B cell (primary cell): ENCODE data around the gene LSM7. TPM values are rescaled to one million over a fixed set of nuclear protein-coding genes. Genes with fewer than 3 reads are reported as not detected.

Experiments used
- ATAC-seq: fragments of 200-7000 bp; cut with Tn5 transposase; one replicate; pipeline ENCODE4 v1.10.0; 2021; ENCODE audit warnings: low read depth, mild to moderate bottlenecking, moderate number of reproducible peaks, moderate library complexity
- CTCF ChIA-PET: fragments of 350-600 bp; sonication (Branson Sonifier 250); formaldehyde crosslinking; loops from one replicate; lab custom pipeline; 2021; ENCODE audit warnings: antibody characterized with exemption, inconsistent platforms; lab: Charles Lee
- POLR2A ChIA-PET: fragments of 350-600 bp; sonication (Branson Sonifier 250); formaldehyde crosslinking; loops from one replicate; lab custom pipeline; 2021; ENCODE audit warnings: antibody characterized with exemption; lab: Charles Lee
- DNase-seq: peaks from one replicate; pipeline ENCODE4 v3.0.0; 2013
- H2AFZ ChIP-seq: 2 replicates; pipeline ENCODE4 v1.6.1; 2012; ENCODE audit warnings: mild to moderate bottlenecking, low read depth, low read length; ENCODE audit not compliant: insufficient read depth, poor library complexity, severe bottlenecking
- H3K27ac ChIP-seq, 2 donors: 1 replicate in 1 of 2; 2 replicates in 1 of 2; pipeline ENCODE4 v1.5.1; 2012 to 2013; ENCODE audit warnings: low read length in 2 of 2, mild to moderate bottlenecking in 2 of 2, moderate library complexity in 1 of 2
- H3K27me3 ChIP-seq, 4 experiments: fragments of 200-600 bp in 1 of 4; sonication (generic) in 1 of 4; replicated peaks in 1 of 4; 1 replicate in 2 of 4; 2 replicates in 2 of 4; pipeline versions ENCODE4 v1.6.1 to v1.7.0; 2013 to 2016; ENCODE audit warnings: low read length in 3 of 4, mild to moderate bottlenecking in 2 of 4, mixed read lengths in 1 of 4, moderate library complexity in 1 of 4; ENCODE audit not compliant: insufficient read depth in 4 of 4, control insufficient read depth in 3 of 4; ENCODE audit errors: control extremely low read depth in 1 of 4
- H3K36me3 ChIP-seq, 2 experiments: replicated peaks in 1 of 2; 1 replicate in 1 of 2; 2 replicates in 1 of 2; pipeline versions ENCODE4 v1.6.1 to v1.7.1; 2013; ENCODE audit warnings: low read length in 1 of 2; ENCODE audit not compliant: insufficient read depth in 2 of 2, control insufficient read depth in 1 of 2; ENCODE audit errors: control extremely low read depth in 1 of 2, extremely low read depth in 1 of 2
- H3K4me1 ChIP-seq, 2 donors: fragments of 200-600 bp in 1 of 2; sonication (generic) in 1 of 2; 1 replicate in 1 of 2; 2 replicates in 1 of 2; pipeline versions ENCODE4 v1.5.1 to v1.6.1; 2013 to 2017; ENCODE audit warnings: low read length in 2 of 2; ENCODE audit not compliant: control insufficient read depth in 2 of 2, insufficient read depth in 2 of 2
- H3K4me2 ChIP-seq: replicated peaks from 2 replicates; pipeline ENCODE3; 2012; ENCODE audit warnings: mild to moderate bottlenecking, low read depth, low read length; ENCODE audit not compliant: poor library complexity, severe bottlenecking
- H3K4me3 ChIP-seq, 5 experiments: fragments of 200-600 bp in 1 of 5; sonication (generic) in 1 of 5; 1 replicate in 3 of 5; 2 replicates in 2 of 5; pipeline versions ENCODE4 v1.5.1 to v1.7.0; 2011 to 2016; ENCODE audit warnings: low read length in 4 of 5, mild to moderate bottlenecking in 4 of 5, low read depth in 2 of 5, control low read depth in 1 of 5, moderate library complexity in 1 of 5; ENCODE audit not compliant: insufficient read depth in 1 of 5; ENCODE audit errors: control extremely low read depth in 1 of 5, extremely low read depth in 1 of 5
- H3K79me2 ChIP-seq: fragments of 200-600 bp; sonication (generic); one replicate; pipeline ENCODE4 v1.6.0; 2016; ENCODE audit warnings: low read length; ENCODE audit not compliant: control insufficient read depth, insufficient read depth
- H3K9ac ChIP-seq: fragments of 200-600 bp; sonication (generic); 2 replicates; pipeline ENCODE4 v1.6.1; 2017; ENCODE audit warnings: mild to moderate bottlenecking, low read length, moderate library complexity
- H3K9me3 ChIP-seq, 3 donors: one replicate each; pipeline versions ENCODE4 v1.6.1 to v1.7.1; 2013; ENCODE audit warnings: low read length in 2 of 3; ENCODE audit not compliant: control insufficient read depth in 2 of 3, insufficient read depth in 1 of 3; ENCODE audit errors: control extremely low read depth in 1 of 3
- H4K20me1 ChIP-seq: 2 replicates; pipeline ENCODE4 v1.6.0; 2012; ENCODE audit warnings: mild to moderate bottlenecking, low read length; ENCODE audit not compliant: insufficient read depth, control insufficient read depth, poor library complexity, severe bottlenecking
- H3K27ac Mint-ChIP-seq: one replicate; pipeline ENCODE4 v1.8.0; 2021; ENCODE audit warnings: mixed read lengths
- H3K27me3 Mint-ChIP-seq: one replicate; pipeline ENCODE4 v1.8.0; 2021; ENCODE audit warnings: mixed read lengths
- H3K4me1 Mint-ChIP-seq: one replicate; pipeline ENCODE4 v1.8.0; 2021; ENCODE audit warnings: mixed read lengths
- H3K4me3 Mint-ChIP-seq: one replicate; pipeline ENCODE4 v1.8.0; 2021; ENCODE audit warnings: mixed read lengths
- H3K9me3 Mint-ChIP-seq: one replicate; pipeline ENCODE4 v1.8.0; 2022; ENCODE audit warnings: mixed read lengths; ENCODE audit not compliant: insufficient read depth
- EZH2 ChIP-seq: IDR thresholded peaks from 2 replicates; pipeline ENCODE4 v1.6.1; 2012; ENCODE audit warnings: borderline replicate concordance, low read depth, mild to moderate bottlenecking, moderate library complexity, low read length; ENCODE audit not compliant: insufficient read depth, poor library complexity, severe bottlenecking
- WGBS: methylation state at CpG from one replicate; pipeline ENCODE4 v1.1.5; 2013; ENCODE audit warnings: missing lambda C conversion rate; ENCODE audit not compliant: insufficient coverage; 5-methylcytosine and 5-hydroxymethylcytosine counted together
- intact Hi-C: fragments of 100-400 bp; cut with micrococcal nuclease; formaldehyde crosslinking; loops from one replicate; pipeline ENCODE4 v1.10.0; 2022
- polyA plus RNA-seq: library from polyadenylated mRNA; depleted of rRNA; stranded (reverse); fragments of >200 nt; gene quantifications from 2 replicates; pipeline ENCODE4 v1.2.3, GENCODE V29; 2012
- total RNA-seq, 2 donors: library from RNA; stranded (reverse); fragments of 120-200 nt in 1 of 2; gene quantifications; 1 replicate in 1 of 2; 2 replicates in 1 of 2; pipeline versions ENCODE4 v1.2.3 to v1.2.4, GENCODE V29; 2013 to 2022
- TF ChIP-seq, protein P1 (sequence below): fragments of 200-600 bp; IDR thresholded peaks from one replicate; pipeline ENCODE4 v1.8.0; 2022; ENCODE audit warnings: antibody characterized with exemption, mild to moderate bottlenecking

Gene LSM7
- total and polyA plus RNA-seq, 2 donors (not counting 1 experiment from before 2014, with no cell fraction given), result 201 to 820 TPM

DNA sequence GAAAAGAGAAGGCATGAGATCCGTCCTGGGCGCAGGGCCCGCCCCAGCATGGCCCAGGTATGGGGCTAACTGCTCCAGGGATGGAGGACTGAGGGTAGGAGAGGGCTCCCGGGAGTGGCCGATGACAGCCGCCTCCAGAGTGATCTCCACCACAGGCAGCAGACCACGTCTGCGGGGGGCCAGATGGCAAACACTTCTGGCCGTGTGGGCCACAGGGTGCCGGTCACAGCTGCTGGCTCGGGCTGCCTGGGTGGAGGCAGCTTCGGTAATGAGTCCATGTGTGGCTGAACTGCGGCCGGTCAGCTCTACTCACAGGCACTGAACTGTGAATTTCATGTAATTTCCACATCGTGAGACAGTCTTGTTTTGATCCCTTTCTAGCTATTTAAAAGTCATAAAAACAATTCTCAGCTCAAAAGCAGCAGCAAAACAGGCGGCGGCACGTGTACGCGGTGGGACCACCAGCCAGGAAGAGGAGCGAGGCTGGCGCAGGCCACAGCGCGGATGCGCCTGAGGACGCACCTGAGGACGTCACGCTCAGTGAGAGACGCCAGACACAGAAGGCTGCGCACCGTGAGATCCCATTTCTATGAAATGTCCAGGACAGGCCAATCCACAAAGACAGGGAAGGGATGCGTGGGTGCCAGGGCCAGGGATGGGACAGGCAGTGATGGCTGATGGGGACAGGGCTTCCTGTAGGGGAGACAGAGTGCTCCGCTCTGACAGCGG, 4.0 kb downstream of the LSM7 start:
- ATAC-seq (peak; percentile 26), DNase-seq (peak; percentile 81)
- peak overlapping the region; percentile 38 for H3K9ac ChIP-seq
- H2AFZ ChIP-seq, result peak overlapping the region; percentile 8
- H3K36me3 ChIP-seq, result peaks cover 0 to 42% of the 10 kb centered on the region in 2 experiments
- peaks cover 52% of the 10 kb centered on the region for H3K4me1 Mint-ChIP-seq
- peaks cover 48 to 59% of the 10 kb centered on the region in 2 donors for H3K4me1 ChIP-seq
- H3K4me3 ChIP-seq, result peak overlapping the region in 4 of 5 experiments; percentile 3 to 38 (median 15)
- ChIA-PET POLR2A (interaction anchor here (0.6 to 3.7 kb wide), 9 partner anchors 8 to 97 kb away, joined by 3 to 19 read pairs (median 5); no protein-coding TSS in a partner anchor), CTCF (interaction anchor here (0.7 to 5.1 kb wide), 5 partner anchors 9 to 287 kb away, joined by 3 to 24 read pairs (median 5); no protein-coding TSS in a partner anchor)
- no peaks in the 10 kb centered on the region for H3K27me3 ChIP-seq
- no peaks in the 10 kb centered on the region for H3K9me3 ChIP-seq
- H3K79me2 ChIP-seq, result peaks cover 70% of the 10 kb centered on the region
- H3K27ac ChIP-seq, result peak overlapping the region; percentile 85 to 90
- H4K20me1 ChIP-seq, result peaks cover 5% of the 10 kb centered on the region
- H3K27ac Mint-ChIP-seq, result peak overlapping the region; percentile 97
- WGBS, result 9% methylated on average over 34 of the region's 34 CpGs
- intact Hi-C loops, result loop anchor here (1.0 kb wide), 1 partner anchor 8 kb away; no protein-coding TSS in a partner anchor
- H3K9me3 Mint-ChIP-seq, result no peaks in the 10 kb centered on the region
- H3K4me3 Mint-ChIP-seq, result peak overlapping the region; percentile 89
- H3K4me2 ChIP-seq, result peak overlapping the region; percentile 81
- no peaks in the 10 kb centered on the region for H3K27me3 Mint-ChIP-seq
- TF ChIP-seq, protein P1, sequence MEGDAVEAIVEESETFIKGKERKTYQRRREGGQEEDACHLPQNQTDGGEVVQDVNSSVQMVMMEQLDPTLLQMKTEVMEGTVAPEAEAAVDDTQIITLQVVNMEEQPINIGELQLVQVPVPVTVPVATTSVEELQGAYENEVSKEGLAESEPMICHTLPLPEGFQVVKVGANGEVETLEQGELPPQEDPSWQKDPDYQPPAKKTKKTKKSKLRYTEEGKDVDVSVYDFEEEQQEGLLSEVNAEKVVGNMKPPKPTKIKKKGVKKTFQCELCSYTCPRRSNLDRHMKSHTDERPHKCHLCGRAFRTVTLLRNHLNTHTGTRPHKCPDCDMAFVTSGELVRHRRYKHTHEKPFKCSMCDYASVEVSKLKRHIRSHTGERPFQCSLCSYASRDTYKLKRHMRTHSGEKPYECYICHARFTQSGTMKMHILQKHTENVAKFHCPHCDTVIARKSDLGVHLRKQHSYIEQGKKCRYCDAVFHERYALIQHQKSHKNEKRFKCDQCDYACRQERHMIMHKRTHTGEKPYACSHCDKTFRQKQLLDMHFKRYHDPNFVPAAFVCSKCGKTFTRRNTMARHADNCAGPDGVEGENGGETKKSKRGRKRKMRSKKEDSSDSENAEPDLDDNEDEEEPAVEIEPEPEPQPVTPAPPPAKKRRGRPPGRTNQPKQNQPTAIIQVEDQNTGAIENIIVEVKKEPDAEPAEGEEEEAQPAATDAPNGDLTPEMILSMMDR, result no peak
- no peak for TF ChIP-seq EZH2

DNA sequence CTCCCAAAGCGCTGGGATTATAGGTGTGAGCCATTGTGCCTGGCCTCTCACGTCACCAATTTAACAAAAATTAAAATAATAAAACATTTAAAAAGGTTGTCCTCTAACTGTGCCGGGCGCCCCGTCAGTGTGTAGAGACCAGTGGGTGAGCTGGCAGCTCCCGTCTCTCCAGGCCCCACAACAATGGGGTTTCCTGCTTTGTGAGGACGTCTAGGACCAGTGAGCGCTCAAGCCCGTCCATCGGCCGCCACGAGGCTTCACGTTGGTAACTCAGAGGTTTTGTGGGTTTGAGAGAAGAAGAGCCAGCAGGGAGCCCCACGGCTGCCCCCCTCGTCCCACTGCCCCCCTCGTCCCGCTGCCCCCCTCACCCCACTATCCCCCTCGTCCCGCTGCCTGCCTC, 4.7 kb downstream of the LSM7 start:
- Histone ChIP-seq H3K27me3 (no peaks in the 10 kb centered on the region), H3K36me3 (peaks cover 0 to 42% of the 10 kb centered on the region in 2 experiments), H3K4me3 (no peak overlapping the region), H3K4me2 (peak overlapping the region; percentile 81), H2AFZ (no peak overlapping the region), H3K9ac (no peak overlapping the region), H3K27ac (peak overlapping the region; percentile 85 to 90), H3K4me1 (peaks cover 50 to 61% of the 10 kb centered on the region in 2 donors), H3K9me3 (no peaks in the 10 kb centered on the region), H3K79me2 (peaks cover 67% of the 10 kb centered on the region), H4K20me1 (no peaks in the 10 kb centered on the region)
- H3K4me1 Mint-ChIP-seq, result peaks cover 54% of the 10 kb centered on the region
- no peaks in the 10 kb centered on the region for H3K9me3 Mint-ChIP-seq
- ChIA-PET POLR2A (interaction anchor here (0.5 to 3.7 kb wide), 4 partner anchors 9 to 272 kb away, joined by 3 to 19 read pairs (median 8); no protein-coding TSS in a partner anchor), CTCF (interaction anchor here (0.7 to 5.1 kb wide), 3 partner anchors 8 to 69 kb away, joined by 3 to 24 read pairs (median 5); no protein-coding TSS in a partner anchor)
- ATAC-seq, result no peak
- intact Hi-C loops, result loop anchor here (1.0 kb wide), 1 partner anchor 9 kb away; no protein-coding TSS in a partner anchor
- peak overlapping the region; percentile 89 for H3K4me3 Mint-ChIP-seq
- no peak overlapping the region for H3K27ac Mint-ChIP-seq
- TF ChIP-seq, protein P1, result no peak
- TF ChIP-seq EZH2, result no peak
- DNase-seq, result no peak
- no peaks in the 10 kb centered on the region for H3K27me3 Mint-ChIP-seq
- 73% methylated on average over 4 of the region's 19 CpGs for whole genome bisulfite sequencing
